ENCODE measurements around the gene IMPDH2. TPM values are rescaled to one million over a fixed set of nuclear protein-coding genes. Genes with fewer than 3 reads are reported as not detected.

IMPDH2 gene
- total RNA-seq, result 59.6 TPM
- long read RNA-seq, transcript IMPDH2-201 (14 exons, 1,643 nt), result major isoform, 46 of 140 reads
- long read RNA-seq, partial matches to known transcripts, result 14 of 140 reads
- long read RNA-seq, other reads (novel, unspliced or antisense), result 78 of 140 reads

- intact Hi-C loops (cut with micrococcal nuclease), result no loop called here
- DNase-seq (peak; percentile 97), ATAC-seq (peak; percentile 93)
Observed at GRCh38 chr3:49028673-49029562, at the start of gene IMPDH2. Gene IMPDH2, minus strand, starts transcription at chr3:49029398. Its CDS starts 48 bp downstream, at chr3:49029350.

GRCh38 chr3:49076646-49077045, 47.4 kb upstream of the IMPDH2 start:
- intact Hi-C loops (cut with micrococcal nuclease), result no loop called here
- ATAC-seq (no peak), DNase-seq (no peak)

- intact Hi-C loops (cut with micrococcal nuclease), result no loop called here
- ATAC-seq (no peak), DNase-seq (no peak)
Observed at GRCh38 chr3:49076116-49076515, 46.9 kb upstream of the IMPDH2 start.

- DNase-seq, result no peak
- intact Hi-C loops (cut with micrococcal nuclease), result no loop called here
- ATAC-seq, result no peak
Observed at GRCh38 chr3:49058011-49058410, 28.8 kb upstream of the IMPDH2 start.

- intact Hi-C loops (cut with micrococcal nuclease), result no loop called here
- ATAC-seq (peak; percentile 15), DNase-seq (no peak)
Observed at GRCh38 chr3:49057268-49057667, 28.1 kb upstream of the IMPDH2 start.

GRCh38 chr3:49054344-49054862, 25.2 kb upstream of the IMPDH2 start:
- intact Hi-C loops (cut with micrococcal nuclease), result no loop called here
- no peak for ATAC-seq
- DNase-seq, result no peak

- intact Hi-C loops (cut with micrococcal nuclease), result no loop called here
- ATAC-seq (no peak), DNase-seq (no peak)
Observed at GRCh38 chr3:49053543-49053942, 24.3 kb upstream of the IMPDH2 start.

- no peak for DNase-seq
- intact Hi-C loops (cut with micrococcal nuclease), result loop anchor here (5.0 kb wide), 1 partner anchor 52 kb away; no protein-coding TSS in a partner anchor
- no peak for ATAC-seq
Observed at GRCh38 chr3:49035281-49035680, 6.1 kb upstream of the IMPDH2 start.

GRCh38 chr3:49034650-49035049, 5.5 kb upstream of the IMPDH2 start:
- intact Hi-C loops (cut with micrococcal nuclease), result loop anchor here (5.0 kb wide), 1 partner anchor 53 kb away; no protein-coding TSS in a partner anchor
- DNase-seq (no peak), ATAC-seq (no peak)

GRCh38 chr3:49032646-49033304, 3.6 kb upstream of the IMPDH2 start:
- intact Hi-C loops (cut with micrococcal nuclease), result no loop called here
- no peak for DNase-seq
- ATAC-seq, result no peak

GRCh38 chr3:49030321-49030720, 1.1 kb upstream of the IMPDH2 start:
- DNase-seq (no peak), ATAC-seq (no peak)
- intact Hi-C loops (cut with micrococcal nuclease), result no loop called here

- DNase-seq (no peak), ATAC-seq (no peak)
- intact Hi-C loops (cut with micrococcal nuclease), result no loop called here
Observed at GRCh38 chr3:49029563-49029884, 326 bp upstream of the IMPDH2 start.

- ATAC-seq (no peak), DNase-seq (no peak)
- intact Hi-C loops (cut with micrococcal nuclease), result no loop called here
Observed at GRCh38 chr3:49028298-49028672, 913 bp downstream of the IMPDH2 start.

- ATAC-seq, result no peak
- DNase-seq, result no peak
- intact Hi-C loops (cut with micrococcal nuclease), result no loop called here
Observed at GRCh38 chr3:49027634-49028033, 1.6 kb downstream of the IMPDH2 start.

GRCh38 chr3:49026536-49026935, 2.7 kb downstream of the IMPDH2 start:
- DNase-seq (no peak), ATAC-seq (no peak)
- intact Hi-C loops (cut with micrococcal nuclease), result no loop called here

- intact Hi-C loops (cut with micrococcal nuclease), result no loop called here
- no peak for ATAC-seq
- no peak for DNase-seq
Observed at GRCh38 chr3:49025793-49026520, 3.2 kb downstream of the IMPDH2 start.

GRCh38 chr3:49025005-49025792, 4.0 kb downstream of the IMPDH2 start:
- DNase-seq (no peak), ATAC-seq (no peak)
- intact Hi-C loops (cut with micrococcal nuclease), result no loop called here

- DNase-seq (no peak), ATAC-seq (no peak)
- intact Hi-C loops (cut with micrococcal nuclease), result no loop called here
Observed at GRCh38 chr3:49024449-49024848, 4.7 kb downstream of the IMPDH2 start.

- intact Hi-C loops (cut with micrococcal nuclease), result no loop called here
- no peak for DNase-seq
Observed at GRCh38 chr3:49023775-49024174, 5.4 kb downstream of the IMPDH2 start.

More at GRCh38 chr3:49023775-49024174, 5.4 kb downstream of the IMPDH2 start:
- no peak for ATAC-seq

Measured in left ventricle myocardium superior (tissue), 1 donor.